Pancreas (tissue), 10 donors: ENCODE data around the gene HCN3. TPM values are rescaled to one million over a fixed set of nuclear protein-coding genes. Genes with fewer than 3 reads are reported as not detected.

Source experiments
- ATAC-seq, 4 donors: fragments of 200-7000 bp; cut with Tn5 transposase; one replicate each; pipeline versions ENCODE4 v1.8.0 to v1.9.1; 2020; ENCODE audit warnings: mild to moderate bottlenecking in 4 of 4, moderate library complexity in 4 of 4
- DNase-seq, 6 donors: peaks; one replicate each; pipeline ENCODE4 v3.0.0-alpha.2; 2020
- FAIRE-seq: peaks from 2 replicates; lab custom pipeline; 2012; peaks lifted over from hg19 to GRCh38; lab: Jason Lieb, UNC
- H3K27ac ChIP-seq, 4 donors: fragments of 200-600 bp; sonication (generic); 1 replicate in 3 of 4; 2 replicates in 1 of 4; pipeline versions ENCODE4 v1.5.0 to v1.8.0; 2020
- H3K27me3 ChIP-seq, 4 donors: fragments of 200-600 bp; one replicate each; pipeline ENCODE4 v1.8.0; 2021
- H3K36me3 ChIP-seq, 3 donors: fragments of 200-600 bp; sonication (generic) in 1 of 3; one replicate each; pipeline versions ENCODE4 v1.5.0 to v1.8.0; 2020 to 2021
- H3K4me1 ChIP-seq, 3 donors: fragments of 200-600 bp; one replicate each; pipeline ENCODE4 v1.8.0; 2021
- H3K4me3 ChIP-seq, 4 donors: fragments of 200-600 bp; sonication (generic) in 2 of 4; one replicate each; pipeline versions ENCODE4 v1.5.0 to v1.8.0; 2020 to 2021
- H3K9me3 ChIP-seq, 4 donors: fragments of 200-600 bp; one replicate each; pipeline ENCODE4 v1.8.0; 2021
- CTCF ChIP-seq, 4 donors: fragments of 200-600 bp; sonication (generic) in 3 of 4; IDR thresholded peaks; one replicate each; pipeline versions ENCODE4 v1.5.0 to v1.8.0; 2021; ENCODE audit warnings: antibody characterized with exemption in 4 of 4
- WGBS, 2 donors: extraction: QIAGEN DNeasy Blood & Tissue Kit; methylation state at CpG; one replicate each; pipeline ENCODE4 v1.1.7; 2013; 5-methylcytosine and 5-hydroxymethylcytosine counted together
- intact Hi-C, 3 donors: fragments of 100-400 bp; cut with DNase I; formaldehyde crosslinking; loops; one replicate each; pipeline versions ENCODE4 v1.11.1 to v1.14.2; 2022
- polyA plus RNA-seq, 2 donors: library from polyadenylated mRNA; stranded (reverse); fragments of 200-250 nt; gene quantifications; one replicate each; pipeline ENCODE4 v1.2.3, GENCODE V29; 2013
- total RNA-seq, 6 donors: library from RNA; stranded (reverse); fragmentation: NEBNext Ultra II Directional in 4 of 6; extraction: Animal tissue kit (Norgen Biotek cat#: 25700) in 4 of 6; gene quantifications; one replicate each; pipeline versions ENCODE4 v1.2.1 to v1.2.4, GENCODE V29; 2021 to 2023
- donor health status: healthy with polysubstance abuse.
- donor health status: DM: no; HTN: no; CAD: no; lungs with moderate emphysema.
- donor health status: DM: no; HTN: no; CAD: no.
- donor health status: control.
- donor health status: control.
- donor health status: Bipolar disorder and iron deficiency.
- donor health status: DM: yes; HTN: yes; CAD: no.
- donor health status: DM: no; HTN: no; CAD: no.
- donor health status: DM: no; HTN: no; CAD: no.
- donor health status: DM: yes; HTN: yes; CAD: no.

HCN3 gene
- total and polyA plus RNA-seq, 8 donors: 0.66 to 12.0 (median 1.8) TPM

DNA sequence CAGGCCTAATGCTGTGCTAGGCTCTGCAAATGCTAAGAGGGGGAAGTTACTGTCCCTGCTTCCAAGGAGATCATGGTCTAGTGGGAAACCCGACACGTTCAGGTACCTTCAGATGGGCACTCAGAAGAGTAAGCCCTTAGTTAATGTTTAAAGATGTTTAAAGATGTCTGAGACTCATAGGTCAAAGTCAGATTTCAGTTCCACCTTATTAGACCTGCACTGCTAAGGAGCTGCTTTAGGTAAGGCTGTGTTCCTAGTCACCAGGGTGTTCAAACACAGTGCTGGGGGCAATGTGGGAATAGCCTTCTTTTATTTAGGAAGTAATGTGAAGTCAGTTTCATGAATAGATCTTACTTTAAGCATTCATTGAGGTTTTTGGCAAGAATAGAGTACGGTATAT, 39.7 kb downstream of the HCN3 start:
- ATAC-seq (no peak), FAIRE-seq (no peak)
- no peaks in the 10 kb centered on the region for H3K36me3 ChIP-seq

DNA sequence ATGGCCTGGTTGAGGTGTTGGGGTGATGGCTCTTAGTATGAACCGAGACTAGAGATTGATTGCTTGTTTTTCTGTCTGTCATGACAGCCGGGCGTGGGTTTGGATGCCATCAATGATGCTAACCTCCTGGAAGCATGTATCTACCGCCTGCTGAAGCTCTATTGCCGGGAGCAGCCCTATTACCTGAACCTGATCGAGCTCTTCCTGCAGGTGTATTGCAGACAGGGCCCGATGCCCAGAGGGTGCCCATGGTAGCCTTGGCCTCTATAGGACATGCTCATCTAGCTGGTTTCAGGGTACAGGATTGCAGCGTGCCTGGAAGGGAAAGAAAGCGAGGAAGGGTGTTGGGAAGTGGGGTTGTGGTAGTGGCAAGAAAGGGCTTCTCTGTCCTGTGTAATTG, 40.8 kb downstream of the HCN3 start:
- H3K4me3 ChIP-seq: no peak overlapping the region
- ATAC-seq (no peak), FAIRE-seq (no peak), DNase-seq (no peak)
- intact Hi-C loops: no loop called here
- no peaks in the 10 kb centered on the region for H3K9me3 ChIP-seq
- H3K27ac ChIP-seq: no peak overlapping the region
- H3K36me3 ChIP-seq: no peaks in the 10 kb centered on the region
- TF ChIP-seq CTCF (IDR thresholded peaks at IDR 0.05): no peak
- 92 to 94% methylated on average over 9 of the region's 9 CpGs for WGBS, 2 donors
- peaks cover 0 to 7% (median 0%) of the 10 kb centered on the region in 3 donors for H3K4me1 ChIP-seq
- H3K27me3 ChIP-seq: no peaks in the 10 kb centered on the region

More for the DNA sequence above, 39.7 kb downstream of the HCN3 start:
- intact Hi-C loops: no loop called here
- DNase-seq: no peak
- WGBS, 2 donors: 89 to 90% methylated on average over 3 of the region's 3 CpGs
- no peak overlapping the region for H3K4me3 ChIP-seq
- no peak overlapping the region for H3K27ac ChIP-seq
- H3K27me3 ChIP-seq: no peaks in the 10 kb centered on the region
- H3K9me3 ChIP-seq: no peaks in the 10 kb centered on the region
- H3K4me1 ChIP-seq: no peaks in the 10 kb centered on the region
- TF ChIP-seq CTCF (IDR thresholded peaks at IDR 0.05): no peak

DNA sequence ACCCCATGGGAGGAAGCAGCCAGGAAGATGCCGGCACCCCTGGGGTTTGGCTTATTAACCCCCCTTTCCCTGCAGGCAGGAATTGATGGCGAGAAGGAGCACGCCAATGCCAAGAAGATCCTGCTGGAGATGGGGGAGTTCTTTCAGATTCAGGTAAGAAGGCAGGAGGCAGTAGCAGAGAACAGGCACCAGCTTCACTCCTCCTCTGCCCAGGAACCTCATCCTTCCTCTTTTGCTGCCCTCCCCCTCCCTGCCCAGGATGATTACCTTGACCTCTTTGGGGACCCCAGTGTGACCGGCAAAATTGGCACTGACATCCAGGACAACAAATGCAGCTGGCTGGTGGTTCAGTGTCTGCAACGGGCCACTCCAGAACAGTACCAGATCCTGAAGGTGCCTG, 42.3 kb downstream of the HCN3 start:
- Histone ChIP-seq H3K27ac (no peak overlapping the region), H3K9me3 (no peaks in the 10 kb centered on the region), H3K4me3 (no peak overlapping the region), H3K4me1 (peaks cover 0 to 7% (median 0%) of the 10 kb centered on the region in 3 donors), H3K27me3 (no peaks in the 10 kb centered on the region), H3K36me3 (no peaks in the 10 kb centered on the region)
- no peak for FAIRE-seq
- ATAC-seq: no peak
- no peak for DNase-seq
- TF ChIP-seq CTCF (IDR thresholded peaks at IDR 0.05): no peak
- 73 to 82% methylated on average over 5 of the region's 5 CpGs for WGBS, 2 donors
- intact Hi-C loops: no loop called here

- Histone ChIP-seq H3K36me3 (no peaks in the 10 kb centered on the region), H3K27ac (no peak overlapping the region), H3K27me3 (no peaks in the 10 kb centered on the region), H3K4me3 (peak overlapping the region in 1 of 4 donors; percentile 34), H3K9me3 (no peaks in the 10 kb centered on the region), H3K4me1 (peaks cover 0 to 7% (median 0%) of the 10 kb centered on the region in 3 donors)
- intact Hi-C loops: loop anchor here in 2 of 3 donors (5.0 to 10.0 kb wide), 3 partner anchors 38 to 68 kb away; partner anchors contain the start of gene ENTREP3 (in 1 of the 2)
- DNase-seq: no peak
- FAIRE-seq: no peak
- 61 to 74% methylated on average over 11 of the region's 11 CpGs for WGBS, 2 donors
- TF ChIP-seq CTCF (IDR thresholded peaks at IDR 0.05): no peak
- no peak for ATAC-seq
Measured at GRCh38 chr1:155320252-155320651, 43.0 kb downstream of the HCN3 start.
